Suprapubic skin (tissue), 4 donors: Measurements from ENCODE around the gene MPPE1.

Experiments
- EP300 ChIP-seq: sonication (generic); formaldehyde crosslinking; IDR thresholded peaks from one replicate; pipeline ENCODE4 v1.6.1; 2017; ENCODE audit warnings: antibody characterized with exemption
- POLR2AphosphoS5 ChIP-seq, 3 donors: sonication (generic); formaldehyde crosslinking; IDR thresholded peaks; one replicate each; pipeline ENCODE4 v1.6.1; 2017; ENCODE audit warnings: antibody characterized with exemption in 3 of 3
- TF ChIP-seq, protein P1 (sequence below), 2 donors: fragments of 200-600 bp in 1 of 2; fragments of 450-650 bp in 1 of 2; sonication (generic) in 1 of 2; IDR thresholded peaks; one replicate each; pipeline ENCODE4 v1.5.1; 2016 to 2019; ENCODE audit warnings: antibody characterized with exemption in 2 of 2, mild to moderate bottlenecking in 1 of 2, moderate library complexity in 1 of 2

DNA sequence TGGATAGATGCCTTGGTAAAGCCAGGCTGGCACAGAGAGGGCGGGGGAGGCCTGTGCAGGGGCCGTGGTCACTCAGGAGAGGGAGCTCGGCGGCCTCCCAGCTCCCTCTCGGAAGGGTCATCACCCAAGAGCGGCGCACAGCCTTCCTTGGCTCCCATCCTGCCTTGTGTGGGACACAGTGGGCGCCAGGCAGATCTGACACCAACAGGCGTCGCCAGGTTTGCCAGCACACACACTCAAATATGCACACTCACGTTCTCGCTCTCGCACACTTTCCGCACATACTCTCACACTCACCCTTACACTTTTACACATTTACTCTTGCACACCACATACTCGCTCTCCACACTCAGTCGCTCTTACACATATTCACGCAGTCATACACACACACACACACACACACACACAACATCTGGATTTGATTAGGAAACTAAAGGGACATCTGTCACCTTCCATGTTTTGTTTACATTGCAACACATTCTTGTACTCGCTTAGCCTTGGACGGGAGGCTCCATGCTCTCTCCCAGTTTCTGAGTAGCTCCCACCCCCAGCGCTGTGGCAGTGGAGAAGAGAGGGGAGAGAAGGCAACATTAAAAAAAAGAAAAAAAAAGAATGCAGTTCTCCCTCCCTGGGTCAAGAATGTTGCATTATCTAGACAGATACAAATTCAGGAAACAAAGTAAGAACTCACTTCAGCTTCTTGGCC lies 46.4 kb downstream of the MPPE1 start:
- TF ChIP-seq EP300 (no peak), POLR2AphosphoS5 (IDR thresholded peaks at IDR 0.05) (no peak)
- TF ChIP-seq, protein P1, sequence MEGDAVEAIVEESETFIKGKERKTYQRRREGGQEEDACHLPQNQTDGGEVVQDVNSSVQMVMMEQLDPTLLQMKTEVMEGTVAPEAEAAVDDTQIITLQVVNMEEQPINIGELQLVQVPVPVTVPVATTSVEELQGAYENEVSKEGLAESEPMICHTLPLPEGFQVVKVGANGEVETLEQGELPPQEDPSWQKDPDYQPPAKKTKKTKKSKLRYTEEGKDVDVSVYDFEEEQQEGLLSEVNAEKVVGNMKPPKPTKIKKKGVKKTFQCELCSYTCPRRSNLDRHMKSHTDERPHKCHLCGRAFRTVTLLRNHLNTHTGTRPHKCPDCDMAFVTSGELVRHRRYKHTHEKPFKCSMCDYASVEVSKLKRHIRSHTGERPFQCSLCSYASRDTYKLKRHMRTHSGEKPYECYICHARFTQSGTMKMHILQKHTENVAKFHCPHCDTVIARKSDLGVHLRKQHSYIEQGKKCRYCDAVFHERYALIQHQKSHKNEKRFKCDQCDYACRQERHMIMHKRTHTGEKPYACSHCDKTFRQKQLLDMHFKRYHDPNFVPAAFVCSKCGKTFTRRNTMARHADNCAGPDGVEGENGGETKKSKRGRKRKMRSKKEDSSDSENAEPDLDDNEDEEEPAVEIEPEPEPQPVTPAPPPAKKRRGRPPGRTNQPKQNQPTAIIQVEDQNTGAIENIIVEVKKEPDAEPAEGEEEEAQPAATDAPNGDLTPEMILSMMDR (IDR thresholded peaks at IDR 0.05) = no peak
